Neural crest cell (in vitro differentiated cells): ENCODE results near the gene PTPN7. TPM values are rescaled to one million over a fixed set of nuclear protein-coding genes. Genes with fewer than 3 reads are reported as not detected.

Source experiments
- DNase-seq: peaks from one replicate; pipeline ENCODE4 v3.0.0; 2021; ENCODE audit warnings: low read depth, mixed read lengths, low spot score
- H3K27ac Mint-ChIP-seq: one replicate; pipeline ENCODE4 v1.8.0; 2021; ENCODE audit warnings: mild to moderate bottlenecking, mixed read lengths; ENCODE audit not compliant: unreplicated experiment
- H3K27me3 Mint-ChIP-seq: 2 replicates; pipeline ENCODE4 v1.8.0; 2021; ENCODE audit warnings: low read depth, mild to moderate bottlenecking, mixed read lengths
- H3K36me3 Mint-ChIP-seq: 2 replicates; pipeline ENCODE4 v1.8.0; 2021; ENCODE audit warnings: low read depth, mild to moderate bottlenecking, mixed read lengths
- H3K4me1 Mint-ChIP-seq: 2 replicates; pipeline ENCODE4 v1.8.0; 2021; ENCODE audit warnings: mixed read lengths
- H3K4me3 Mint-ChIP-seq: one replicate; pipeline ENCODE4 v1.8.0; 2021; ENCODE audit warnings: mild to moderate bottlenecking, mixed read lengths
- H3K9me3 Mint-ChIP-seq: 2 replicates; pipeline ENCODE4 v1.8.0; 2021; ENCODE audit warnings: mixed read lengths
- total RNA-seq: library from RNA; stranded (reverse); gene quantifications from 2 replicates; pipeline ENCODE4 v1.2.1, GENCODE V29; 2021
- TF ChIP-seq, protein P1 (sequence below): fragments of 200-600 bp; sonication (generic); conservative IDR thresholded peaks from 2 replicates; pipeline ENCODE4 v1.5.0; 2021; ENCODE audit warnings: antibody characterized with exemption, mild to moderate bottlenecking

Gene PTPN7
- total RNA-seq, 1 donor from 2014 or later: not detected

DNA sequence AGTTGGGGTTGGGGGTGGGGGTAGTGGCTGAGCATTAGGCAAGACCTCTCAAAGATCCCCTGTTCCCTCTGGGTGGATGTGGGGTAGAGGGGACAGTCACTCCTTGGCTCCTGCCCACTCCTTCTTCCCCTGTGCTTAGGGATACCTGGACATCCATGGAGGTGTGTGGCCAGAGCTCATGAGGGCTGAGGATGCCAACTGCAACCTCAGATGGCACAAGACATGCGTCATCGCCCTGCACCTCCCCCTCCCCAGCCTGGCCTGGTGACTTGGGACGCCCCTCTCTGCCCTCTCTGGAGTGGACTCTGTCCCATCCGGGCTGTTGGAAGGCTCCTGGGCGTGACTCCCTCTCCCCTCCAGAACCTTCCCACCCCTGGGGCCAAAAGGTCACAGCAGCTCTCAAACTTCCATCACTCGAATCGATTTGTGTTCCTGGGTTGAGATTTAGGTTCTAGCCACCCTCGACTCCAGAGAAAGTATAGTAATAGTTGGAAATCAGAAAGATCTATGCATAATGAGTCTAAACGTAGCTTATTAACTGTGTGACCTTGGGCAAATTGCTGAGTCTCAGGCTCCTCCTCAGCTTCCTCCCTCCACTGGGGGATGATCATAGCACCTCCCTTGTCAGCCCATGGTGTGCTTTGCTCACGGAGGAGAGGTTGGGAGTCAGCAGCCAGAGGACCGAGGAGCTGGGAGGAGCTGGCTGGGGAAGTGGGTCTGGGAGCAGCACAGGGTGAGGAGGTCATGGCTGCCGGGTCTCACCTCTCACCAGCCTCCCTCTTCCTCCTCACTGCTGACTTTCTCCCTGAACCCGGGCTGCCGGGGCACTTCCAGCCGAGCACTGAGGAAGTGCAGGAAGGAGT is 2.2 kb upstream of the PTPN7 start:
- Mint-ChIP-seq H3K4me3 (no peak overlapping the region), H3K4me1 (peaks cover 21% of the 10 kb centered on the region), H3K9me3 (no peaks in the 10 kb centered on the region), H3K27ac (peak overlapping the region; percentile 78), H3K27me3 (no peaks in the 10 kb centered on the region), H3K36me3 (no peaks in the 10 kb centered on the region)
- TF ChIP-seq, protein P1, sequence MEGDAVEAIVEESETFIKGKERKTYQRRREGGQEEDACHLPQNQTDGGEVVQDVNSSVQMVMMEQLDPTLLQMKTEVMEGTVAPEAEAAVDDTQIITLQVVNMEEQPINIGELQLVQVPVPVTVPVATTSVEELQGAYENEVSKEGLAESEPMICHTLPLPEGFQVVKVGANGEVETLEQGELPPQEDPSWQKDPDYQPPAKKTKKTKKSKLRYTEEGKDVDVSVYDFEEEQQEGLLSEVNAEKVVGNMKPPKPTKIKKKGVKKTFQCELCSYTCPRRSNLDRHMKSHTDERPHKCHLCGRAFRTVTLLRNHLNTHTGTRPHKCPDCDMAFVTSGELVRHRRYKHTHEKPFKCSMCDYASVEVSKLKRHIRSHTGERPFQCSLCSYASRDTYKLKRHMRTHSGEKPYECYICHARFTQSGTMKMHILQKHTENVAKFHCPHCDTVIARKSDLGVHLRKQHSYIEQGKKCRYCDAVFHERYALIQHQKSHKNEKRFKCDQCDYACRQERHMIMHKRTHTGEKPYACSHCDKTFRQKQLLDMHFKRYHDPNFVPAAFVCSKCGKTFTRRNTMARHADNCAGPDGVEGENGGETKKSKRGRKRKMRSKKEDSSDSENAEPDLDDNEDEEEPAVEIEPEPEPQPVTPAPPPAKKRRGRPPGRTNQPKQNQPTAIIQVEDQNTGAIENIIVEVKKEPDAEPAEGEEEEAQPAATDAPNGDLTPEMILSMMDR: no peak
- DNase-seq: no peak

DNA sequence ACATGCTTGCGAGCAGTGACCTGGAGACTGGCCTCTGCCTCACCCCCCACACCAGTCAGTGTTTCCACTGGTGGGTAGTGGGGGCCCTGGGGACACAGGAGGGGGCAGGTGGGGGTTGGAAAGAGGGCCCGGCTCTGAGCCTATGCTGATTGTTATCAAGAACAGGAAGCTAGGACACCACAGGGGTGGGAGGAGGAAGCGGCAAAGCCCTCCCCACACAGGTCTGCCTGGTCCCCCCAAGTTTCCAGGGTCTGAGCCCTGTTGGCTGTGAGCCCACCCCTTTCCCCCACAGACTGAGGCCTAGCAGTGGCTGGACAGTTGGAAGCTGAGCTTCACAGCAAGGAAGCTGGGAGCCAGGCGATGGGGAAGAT is 1.6 kb upstream of the PTPN7 start:
- H3K27ac Mint-ChIP-seq: no peak overlapping the region
- H3K9me3 Mint-ChIP-seq: no peaks in the 10 kb centered on the region
- no peak for DNase-seq
- no peaks in the 10 kb centered on the region for H3K36me3 Mint-ChIP-seq
- H3K4me3 Mint-ChIP-seq: no peak overlapping the region
- TF ChIP-seq, protein P1: no peak
- H3K4me1 Mint-ChIP-seq: peaks cover 21% of the 10 kb centered on the region
- H3K27me3 Mint-ChIP-seq: no peaks in the 10 kb centered on the region

DNA sequence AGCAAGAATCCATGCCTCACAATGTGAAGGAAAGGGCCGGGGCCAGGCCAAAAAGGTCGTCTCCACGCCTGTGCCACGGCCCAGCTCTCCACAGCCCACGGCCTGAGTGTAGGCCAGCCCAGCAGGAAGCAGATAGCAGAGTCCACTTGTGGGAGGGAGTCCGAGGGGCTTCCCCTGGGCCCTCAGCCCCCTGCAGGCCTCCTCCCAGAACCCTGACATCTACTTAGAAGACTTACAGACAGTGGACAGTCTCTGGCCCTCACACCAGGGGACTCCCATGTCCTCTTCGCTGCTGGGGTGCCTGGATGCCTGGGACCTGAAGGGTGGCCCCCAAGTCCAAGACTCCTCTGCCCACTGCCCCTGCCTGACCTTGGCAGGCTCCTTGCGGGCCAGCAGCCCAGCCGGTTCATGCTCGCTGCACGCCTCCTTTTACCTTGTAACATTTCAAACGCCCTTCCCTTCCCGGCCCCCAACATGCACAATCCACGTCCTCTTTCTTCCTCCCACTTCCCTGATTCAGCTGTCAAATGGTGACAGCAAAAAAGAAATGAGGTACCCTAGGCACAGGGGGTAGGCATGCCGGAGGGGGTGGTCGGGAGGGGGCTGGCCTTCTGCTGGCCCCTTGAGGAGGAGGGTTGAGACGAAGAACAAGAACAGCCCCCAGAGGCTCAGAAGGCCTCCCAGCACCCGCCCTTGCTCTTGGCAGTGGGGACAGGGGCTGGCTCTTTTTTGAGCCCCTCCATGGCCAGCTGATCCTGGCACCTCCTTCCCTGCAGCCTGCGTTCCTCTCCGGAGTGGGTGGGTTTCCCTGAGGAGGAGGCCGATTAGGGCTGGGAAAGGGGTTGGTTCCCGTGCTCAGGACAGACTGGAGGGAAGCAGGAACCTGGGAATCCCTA is 997 bp upstream of the PTPN7 start:
- TF ChIP-seq, protein P1: no peak
- Mint-ChIP-seq H3K4me1 (peaks cover 21% of the 10 kb centered on the region), H3K27ac (peak overlapping the region; percentile 57), H3K4me3 (no peak overlapping the region), H3K9me3 (no peaks in the 10 kb centered on the region), H3K36me3 (no peaks in the 10 kb centered on the region), H3K27me3 (no peaks in the 10 kb centered on the region)
- no peak for DNase-seq

DNA sequence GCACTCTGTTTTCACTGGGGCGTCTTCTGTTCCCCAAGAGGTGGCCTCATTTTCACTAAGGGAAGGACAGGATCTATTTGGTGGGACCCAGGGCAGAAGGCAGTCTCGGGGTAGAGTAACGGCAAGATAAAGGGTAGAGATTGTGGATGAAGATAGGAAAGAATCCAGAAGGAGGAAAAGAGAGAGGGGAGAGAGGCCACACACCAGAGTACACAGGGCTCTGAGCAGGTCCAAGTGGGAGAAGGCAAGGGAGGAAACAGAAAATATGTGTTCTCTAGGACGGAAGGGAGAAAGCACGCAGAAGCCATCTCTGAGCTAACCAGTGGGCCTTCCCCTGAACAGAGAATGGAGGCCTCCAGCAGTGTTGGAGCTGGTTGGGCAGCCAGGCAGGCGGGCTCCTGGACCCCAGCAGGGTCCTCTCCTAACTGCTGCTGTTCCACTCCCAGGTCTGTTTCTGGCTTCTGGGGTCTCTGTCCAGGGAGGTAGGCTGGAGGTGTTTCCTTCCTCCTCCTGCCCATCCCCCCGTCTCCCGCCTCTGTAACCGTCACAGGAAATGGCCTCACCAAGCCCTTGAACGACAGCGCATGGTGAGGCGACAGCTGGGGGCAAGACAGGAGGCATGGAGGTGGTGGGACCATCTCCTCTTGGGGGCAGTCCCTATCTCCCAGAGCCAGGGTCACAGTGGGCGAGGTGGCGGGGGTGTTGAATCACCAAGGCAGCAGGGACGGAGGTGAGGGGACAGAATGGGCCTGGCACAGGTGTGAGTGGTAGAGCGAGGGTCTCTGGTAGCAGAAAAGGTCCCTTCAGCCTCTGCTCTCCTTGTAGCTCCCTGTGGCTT is 649 bp downstream of the PTPN7 start:
- Mint-ChIP-seq H3K36me3 (no peaks in the 10 kb centered on the region), H3K27ac (no peak overlapping the region), H3K27me3 (no peaks in the 10 kb centered on the region), H3K4me1 (peaks cover 24% of the 10 kb centered on the region), H3K9me3 (no peaks in the 10 kb centered on the region), H3K4me3 (no peak overlapping the region)
- TF ChIP-seq, protein P1: no peak
- no peak for DNase-seq
